HepG2 (cell line): ENCODE results near the gene PDP2. TPM values are rescaled to one million over a fixed set of nuclear protein-coding genes. Genes with fewer than 3 reads are reported as not detected.

ENCODE experiments used
- BRD4 ChIP-seq: sonication (generic); formaldehyde crosslinking; IDR thresholded peaks from 2 replicates; pipeline ENCODE4 v1.4.0; 2020; ENCODE audit warnings: missing genetic modification reagents
- CREBL2 ChIP-seq: sonication (generic); formaldehyde crosslinking; IDR thresholded peaks from 2 replicates; pipeline ENCODE4 v1.8.1; 2023; ENCODE audit warnings: missing genetic modification reagents, mild to moderate bottlenecking, borderline replicate concordance
- CSRNP1 ChIP-seq: sonication (generic); formaldehyde crosslinking; IDR thresholded peaks from 2 replicates; pipeline ENCODE4 v1.8.1; 2023; ENCODE audit warnings: mild to moderate bottlenecking, missing genetic modification reagents
- CTCF ChIP-seq: sonication (generic); formaldehyde crosslinking; IDR thresholded peaks from 2 replicates; pipeline ENCODE4 v1.5.0; 2020; ENCODE audit warnings: mild to moderate bottlenecking, missing genetic modification reagents, moderate library complexity
- PRDM15 ChIP-seq: sonication (generic); formaldehyde crosslinking; IDR thresholded peaks from 2 replicates; pipeline ENCODE4 v1.4.0; 2020; ENCODE audit warnings: missing genetic modification reagents
- RBFOX2 ChIP-seq: fragments of 200-400 bp; formaldehyde crosslinking; IDR thresholded peaks from 2 replicates; pipeline ENCODE4 v1.6.1; 2017; ENCODE audit warnings: low read depth, mild to moderate bottlenecking, low read length
- RBM22 ChIP-seq: fragments of 200-400 bp; formaldehyde crosslinking; optimal IDR thresholded peaks from 2 replicates; pipeline ENCODE3; 2017; ENCODE audit warnings: mild to moderate bottlenecking, low read length, moderate library complexity
- RXRB ChIP-seq: IDR thresholded peaks from 2 replicates; pipeline ENCODE4 v1.6.1; 2016; ENCODE audit warnings: borderline replicate concordance, missing genetic modification reagents, missing compliant biosample characterization
- SMYD3 ChIP-seq: sonication (generic); formaldehyde crosslinking; IDR thresholded peaks from 2 replicates; pipeline ENCODE4 v1.8.1; 2023; ENCODE audit warnings: mild to moderate bottlenecking, missing genetic modification reagents
- TEAD3 ChIP-seq: optimal IDR thresholded peaks from 2 replicates; pipeline ENCODE3; 2016; ENCODE audit warnings: borderline replicate concordance
- ZGPAT ChIP-seq: IDR thresholded peaks from 2 replicates; pipeline ENCODE4 v1.6.1; 2016; ENCODE audit warnings: mild to moderate bottlenecking
- ZNF317 ChIP-seq: sonication (generic); formaldehyde crosslinking; IDR thresholded peaks from 2 replicates; pipeline ENCODE4 v1.5.0; 2020; ENCODE audit warnings: mild to moderate bottlenecking, missing genetic modification reagents
- ZNF770 ChIP-seq: sonication (generic); formaldehyde crosslinking; IDR thresholded peaks from 2 replicates; pipeline ENCODE4 v1.5.0; 2020; ENCODE audit warnings: mild to moderate bottlenecking, missing genetic modification reagents
- ZSCAN12 ChIP-seq: sonication (generic); formaldehyde crosslinking; IDR thresholded peaks from 2 replicates; pipeline ENCODE4 v1.9.0; 2021; ENCODE audit warnings: mild to moderate bottlenecking, missing genetic modification reagents
- polyA plus RNA-seq, 8 experiments: library from polyadenylated mRNA; depleted of rRNA in 3 of 8; stranded (reverse) in 7 of 8; unstranded in 1 of 8; fragments of >200 nt; fragmentation: Illumina TruSeq in 4 of 8; extraction: Trizol in 4 of 8; gene quantifications; 2 replicates each; pipeline versions ENCODE4 v1.2.1 to v1.2.3, GENCODE V29; 2011 to 2016; ENCODE audit warnings: low read depth in 4 of 8, missing spikeins in 1 of 8, mixed read lengths in 1 of 8; ENCODE audit not compliant: insufficient read depth in 1 of 8
- total RNA-seq, 5 experiments: library from RNA; depleted of rRNA; stranded (reverse); fragments of >200 nt; fragmentation: Illumina TruSeq; extraction: Trizol; gene quantifications; 2 replicates each; pipeline ENCODE4 v1.2.3, GENCODE V29; 2016; ENCODE audit warnings: low read depth in 1 of 5

The PDP2 gene
- total and polyA plus RNA-seq, 2 of the 13 experiments (the other 11 are each of a cell fraction or from before 2014, with no cell fraction given) = 12.8 to 15.8 TPM

- TF ChIP-seq ZNF770 (CRISPR knock-in tag) (0 out of 2 replicates have a peak, but pooled peaks have one; percentile 16), ZNF317 (peak; percentile 46; the same call in 1 of the 2 replicates), RXRB (CRISPR knock-in tag) (peak; percentile 57; the same call in 1 of the 2 replicates), TEAD3 (peak; percentile 50), BRD4 (CRISPR knock-in tag) (peak; percentile 84), SMYD3 (no peak), CTCF (peak; percentile 35; the same call in 1 of the 2 replicates), CSRNP1 (CRISPR knock-in tag) (peak; percentile 86), PRDM15 (0 out of 2 replicates have a peak, but pooled peaks have one; percentile 70), ZSCAN12 (CRISPR knock-in tag) (no peak), ZGPAT (peak; percentile 83), CREBL2 (CRISPR knock-in tag) (0 out of 2 replicates have a peak, but pooled peaks have one; percentile 68), RBFOX2 (peak; percentile 91), RBM22 (peak; percentile 27)
Observed at GRCh38 chr16:66935314-66936011, 55.1 kb downstream of the PDP2 start, which contains the start of gene CES2 (continued).
